K562 (cell line): ENCODE measurements around the gene SYMPK. TPM values are rescaled to one million over a fixed set of nuclear protein-coding genes. Genes with fewer than 3 reads are reported as not detected.

Experiments used
- HDGF ChIP-seq: fragments of 450-650 bp; IDR thresholded peaks from 2 replicates; pipeline ENCODE4 v1.6.1; 2016
- HNRNPUL1 ChIP-seq: fragments of 200-400 bp; formaldehyde crosslinking; IDR thresholded peaks from 2 replicates; pipeline ENCODE4 v1.6.1; 2017; ENCODE audit warnings: low read length
- TRIM25 ChIP-seq: fragments of 450-650 bp; IDR thresholded peaks from 2 replicates; pipeline ENCODE4 v1.7.0; 2016; ENCODE audit warnings: borderline replicate concordance
- ZSCAN32 ChIP-seq: fragments of 450-650 bp; formaldehyde crosslinking; IDR thresholded peaks from 2 replicates; pipeline ENCODE4 v1.4.0; 2020; ENCODE audit warnings: mild to moderate bottlenecking, moderate library complexity
- polyA plus RNA-seq, 8 experiments: library from polyadenylated mRNA; depleted of rRNA in 4 of 8; stranded (reverse) in 5 of 8; unstranded in 3 of 8; fragments of >200 nt; fragmentation: Nextera tagmentation in 2 of 8; fragmentation: Illumina TruSeq in 1 of 8; extraction: Ambion mirVana in 2 of 8; extraction: Trizol in 1 of 8; gene quantifications; 2 replicates each; pipeline versions ENCODE4 v1.2.1 to v1.2.3, GENCODE V29; 2011 to 2014; ENCODE audit warnings: inconsistent platforms in 1 of 8, missing spikeins in 1 of 8
- total RNA-seq, 7 experiments: library from RNA; depleted of rRNA in 6 of 7; stranded (reverse); fragments of >200 nt in 6 of 7; fragmentation: Illumina TruSeq in 2 of 7; extraction: Trizol in 2 of 7; gene quantifications; 2 replicates each; pipeline versions ENCODE4 v1.2.1 to v1.2.3, GENCODE V29; 2011 to 2021; ENCODE audit warnings: low replicate concordance in 1 of 7
- TF ChIP-seq, protein P1 (sequence below): sonication (generic); formaldehyde crosslinking; IDR thresholded peaks from 2 replicates; pipeline ENCODE4 v1.8.0; 2023; ENCODE audit warnings: missing genetic modification reagents, mild to moderate bottlenecking, borderline replicate concordance
- TF ChIP-seq, protein P2 (sequence below), 2 experiments: fragments of 450-650 bp in 1 of 2; IDR thresholded peaks; 2 replicates each; pipeline ENCODE4 v1.6.1; 2011 to 2017; ENCODE audit warnings: low read depth in 2 of 2, antibody characterized with exemption in 1 of 2, borderline replicate concordance in 1 of 2, low read length in 1 of 2, mild to moderate bottlenecking in 1 of 2, mixed read lengths in 1 of 2; ENCODE audit not compliant: control insufficient read depth in 1 of 2

The SYMPK gene
- total and polyA plus RNA-seq, 9 of the 15 experiments (the other 6 are each of a cell fraction or from before 2014, with no cell fraction given), result 0.73 to 95.5 (median 58.4) TPM

DNA sequence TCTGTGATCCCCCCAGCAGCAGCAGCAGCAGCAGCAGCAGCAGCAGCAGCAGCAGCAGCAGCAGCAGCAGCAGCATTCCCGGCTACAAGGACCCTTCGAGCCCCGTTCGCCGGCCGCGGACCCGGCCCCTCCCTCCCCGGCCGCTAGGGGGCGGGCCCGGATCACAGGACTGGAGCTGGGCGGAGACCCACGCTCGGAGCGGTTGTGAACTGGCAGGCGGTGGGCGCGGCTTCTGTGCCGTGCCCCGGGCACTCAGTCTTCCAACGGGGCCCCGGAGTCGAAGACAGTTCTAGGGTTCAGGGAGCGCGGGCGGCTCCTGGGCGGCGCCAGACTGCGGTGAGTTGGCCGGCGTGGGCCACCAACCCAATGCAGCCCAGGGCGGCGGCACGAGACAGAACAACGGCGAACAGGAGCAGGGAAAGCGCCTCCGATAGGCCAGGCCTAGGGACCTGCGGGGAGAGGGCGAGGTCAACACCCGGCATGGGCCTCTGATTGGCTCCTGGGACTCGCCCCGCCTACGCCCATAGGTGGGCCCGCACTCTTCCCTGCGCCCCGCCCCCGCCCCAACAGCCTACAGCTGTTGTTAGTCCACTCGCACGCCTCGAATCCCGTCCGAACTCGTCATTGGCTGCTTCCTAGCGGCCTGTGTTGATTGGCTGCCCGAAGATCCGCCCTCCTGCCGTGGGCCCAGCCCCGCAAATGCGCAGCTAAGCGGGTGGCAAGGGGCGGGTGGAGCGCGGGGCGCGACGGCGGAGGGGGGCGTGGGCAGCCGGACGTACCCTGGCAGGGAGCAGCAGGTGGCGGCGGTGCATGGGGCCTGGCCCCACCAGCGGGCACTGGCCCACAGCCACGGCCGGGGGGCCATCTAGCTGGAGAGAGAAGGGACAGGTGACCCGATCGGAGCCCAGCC, 92.5 kb downstream of the SYMPK start (continued):
- TF ChIP-seq, protein P1, sequence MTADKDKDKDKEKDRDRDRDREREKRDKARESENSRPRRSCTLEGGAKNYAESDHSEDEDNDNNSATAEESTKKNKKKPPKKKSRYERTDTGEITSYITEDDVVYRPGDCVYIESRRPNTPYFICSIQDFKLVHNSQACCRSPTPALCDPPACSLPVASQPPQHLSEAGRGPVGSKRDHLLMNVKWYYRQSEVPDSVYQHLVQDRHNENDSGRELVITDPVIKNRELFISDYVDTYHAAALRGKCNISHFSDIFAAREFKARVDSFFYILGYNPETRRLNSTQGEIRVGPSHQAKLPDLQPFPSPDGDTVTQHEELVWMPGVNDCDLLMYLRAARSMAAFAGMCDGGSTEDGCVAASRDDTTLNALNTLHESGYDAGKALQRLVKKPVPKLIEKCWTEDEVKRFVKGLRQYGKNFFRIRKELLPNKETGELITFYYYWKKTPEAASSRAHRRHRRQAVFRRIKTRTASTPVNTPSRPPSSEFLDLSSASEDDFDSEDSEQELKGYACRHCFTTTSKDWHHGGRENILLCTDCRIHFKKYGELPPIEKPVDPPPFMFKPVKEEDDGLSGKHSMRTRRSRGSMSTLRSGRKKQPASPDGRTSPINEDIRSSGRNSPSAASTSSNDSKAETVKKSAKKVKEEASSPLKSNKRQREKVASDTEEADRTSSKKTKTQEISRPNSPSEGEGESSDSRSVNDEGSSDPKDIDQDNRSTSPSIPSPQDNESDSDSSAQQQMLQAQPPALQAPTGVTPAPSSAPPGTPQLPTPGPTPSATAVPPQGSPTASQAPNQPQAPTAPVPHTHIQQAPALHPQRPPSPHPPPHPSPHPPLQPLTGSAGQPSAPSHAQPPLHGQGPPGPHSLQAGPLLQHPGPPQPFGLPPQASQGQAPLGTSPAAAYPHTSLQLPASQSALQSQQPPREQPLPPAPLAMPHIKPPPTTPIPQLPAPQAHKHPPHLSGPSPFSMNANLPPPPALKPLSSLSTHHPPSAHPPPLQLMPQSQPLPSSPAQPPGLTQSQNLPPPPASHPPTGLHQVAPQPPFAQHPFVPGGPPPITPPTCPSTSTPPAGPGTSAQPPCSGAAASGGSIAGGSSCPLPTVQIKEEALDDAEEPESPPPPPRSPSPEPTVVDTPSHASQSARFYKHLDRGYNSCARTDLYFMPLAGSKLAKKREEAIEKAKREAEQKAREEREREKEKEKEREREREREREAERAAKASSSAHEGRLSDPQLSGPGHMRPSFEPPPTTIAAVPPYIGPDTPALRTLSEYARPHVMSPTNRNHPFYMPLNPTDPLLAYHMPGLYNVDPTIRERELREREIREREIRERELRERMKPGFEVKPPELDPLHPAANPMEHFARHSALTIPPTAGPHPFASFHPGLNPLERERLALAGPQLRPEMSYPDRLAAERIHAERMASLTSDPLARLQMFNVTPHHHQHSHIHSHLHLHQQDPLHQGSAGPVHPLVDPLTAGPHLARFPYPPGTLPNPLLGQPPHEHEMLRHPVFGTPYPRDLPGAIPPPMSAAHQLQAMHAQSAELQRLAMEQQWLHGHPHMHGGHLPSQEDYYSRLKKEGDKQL (CRISPR knock-in tag), result 0 out of 2 replicates have a peak, but pooled peaks have one; percentile 75
- no peak for TF ChIP-seq TRIM25
- TF ChIP-seq HNRNPUL1, result no peak
- TF ChIP-seq ZSCAN32, result peak; percentile 30; the same call in 1 of the 2 replicates
- TF ChIP-seq, protein P2, sequence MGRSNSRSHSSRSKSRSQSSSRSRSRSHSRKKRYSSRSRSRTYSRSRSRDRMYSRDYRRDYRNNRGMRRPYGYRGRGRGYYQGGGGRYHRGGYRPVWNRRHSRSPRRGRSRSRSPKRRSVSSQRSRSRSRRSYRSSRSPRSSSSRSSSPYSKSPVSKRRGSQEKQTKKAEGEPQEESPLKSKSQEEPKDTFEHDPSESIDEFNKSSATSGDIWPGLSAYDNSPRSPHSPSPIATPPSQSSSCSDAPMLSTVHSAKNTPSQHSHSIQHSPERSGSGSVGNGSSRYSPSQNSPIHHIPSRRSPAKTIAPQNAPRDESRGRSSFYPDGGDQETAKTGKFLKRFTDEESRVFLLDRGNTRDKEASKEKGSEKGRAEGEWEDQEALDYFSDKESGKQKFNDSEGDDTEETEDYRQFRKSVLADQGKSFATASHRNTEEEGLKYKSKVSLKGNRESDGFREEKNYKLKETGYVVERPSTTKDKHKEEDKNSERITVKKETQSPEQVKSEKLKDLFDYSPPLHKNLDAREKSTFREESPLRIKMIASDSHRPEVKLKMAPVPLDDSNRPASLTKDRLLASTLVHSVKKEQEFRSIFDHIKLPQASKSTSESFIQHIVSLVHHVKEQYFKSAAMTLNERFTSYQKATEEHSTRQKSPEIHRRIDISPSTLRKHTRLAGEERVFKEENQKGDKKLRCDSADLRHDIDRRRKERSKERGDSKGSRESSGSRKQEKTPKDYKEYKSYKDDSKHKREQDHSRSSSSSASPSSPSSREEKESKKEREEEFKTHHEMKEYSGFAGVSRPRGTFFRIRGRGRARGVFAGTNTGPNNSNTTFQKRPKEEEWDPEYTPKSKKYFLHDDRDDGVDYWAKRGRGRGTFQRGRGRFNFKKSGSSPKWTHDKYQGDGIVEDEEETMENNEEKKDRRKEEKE (IDR thresholded peaks at IDR 0.05; ENCODE audit: borderline replicate concordance in 1 of 2, control insufficient read depth in 1 of 2, low read depth in 2 of 2, low read length in 1 of 2), result no peak
- TF ChIP-seq HDGF, result no peak
